Measurements from ENCODE around the gene CASTOR2.
"Not testable (repeated sequence)": the region's sequence is repeated elsewhere in the genome, so short reads cannot be mapped to it uniquely, and the experiment has no call there.

- TF ChIP-seq ZNF274 (IDR thresholded peaks at IDR 0.05; ENCODE audit: insufficient read depth, insufficient read length); SMC3 (IDR thresholded peaks at IDR 0.05; ENCODE audit: borderline replicate concordance, low read length); POLR2AphosphoS5 (IDR thresholded peaks at IDR 0.05; ENCODE audit: low read length); E2F4 (IDR thresholded peaks at IDR 0.05; ENCODE audit: low read depth, low read length); ATF3 (IDR thresholded peaks at IDR 0.05; ENCODE audit: borderline replicate concordance, extremely low read depth, low read depth, low read length); CTCF (IDR thresholded peaks at IDR 0.05 in 2 of 3, conservative IDR thresholded peaks at IDR 0.05 in 1 of 3; ENCODE audit: control insufficient read depth in 2 of 3, extremely low read depth in 1 of 3, insufficient read depth in 1 of 3, low read depth in 3 of 3, low read length in 3 of 3); POLR2A (IDR thresholded peaks at IDR 0.05; ENCODE audit: low read depth, low read length); ZNF687 (IDR thresholded peaks at IDR 0.05); HDAC2 (IDR thresholded peaks at IDR 0.05); IRF5 (IDR thresholded peaks at IDR 0.05; ENCODE audit: borderline replicate concordance): not testable (repeated sequence)
Measured at GRCh38 chr7:74975959-74976358, 11.5 kb downstream of the CASTOR2 start.

Data from GM12878 (cell line).